Tibial nerve (tissue), 3 donors: ENCODE measurements around the gene ERICH6.

ENCODE experiments used
- CTCF ChIP-seq, 5 experiments: fragments of 200-600 bp in 3 of 5; fragments of 450-650 bp in 2 of 5; sonication (generic) in 3 of 5; IDR thresholded peaks; one replicate each; pipeline ENCODE4 v1.5.1; 2016 to 2019; ENCODE audit warnings: antibody characterized with exemption in 5 of 5, mild to moderate bottlenecking in 3 of 5, moderate library complexity in 2 of 5
- POLR2A ChIP-seq, 2 donors: fragments of 450-650 bp; IDR thresholded peaks; one replicate each; pipeline ENCODE4 v1.6.1; 2017; ENCODE audit warnings: antibody characterized with exemption in 2 of 2, mild to moderate bottlenecking in 2 of 2, moderate library complexity in 2 of 2

- TF ChIP-seq CTCF (IDR thresholded peaks at IDR 0.05) (no peak), POLR2A (IDR thresholded peaks at IDR 0.05) (no peak)
Measured at GRCh38 chr3:150636258-150636657, 67.5 kb downstream of the ERICH6 start.
